ENCODE results near the gene PPP1R37.
"Not testable (repeated sequence)": the region's sequence is repeated elsewhere in the genome, so short reads cannot be mapped to it uniquely, and the experiment has no call there.

PPP1R37 gene

GRCh38 chr19:45097450-45097775 lies 4.4 kb downstream of the PPP1R37 start:
- no peak for DNase-seq

GRCh38 chr19:45097776-45098520 lies 5.0 kb downstream of the PPP1R37 start:
- no peak for DNase-seq

GRCh38 chr19:45098521-45099466 lies 5.8 kb downstream of the PPP1R37 start:
- DNase-seq, result no peak

- DNase-seq, result no peak
These were observed 6.7 kb downstream of the PPP1R37 start for GRCh38 chr19:45099467-45100191.

- DNase-seq, result no peak
These were observed 7.2 kb downstream of the PPP1R37 start for GRCh38 chr19:45100201-45100600.

GRCh38 chr19:45100846-45101252 lies 7.9 kb downstream of the PPP1R37 start:
- DNase-seq, result no peak

- DNase-seq, result no peak
These were observed 8.8 kb downstream of the PPP1R37 start for GRCh38 chr19:45101806-45102205.

GRCh38 chr19:45102481-45102880 lies 9.5 kb downstream of the PPP1R37 start:
- DNase-seq, result no peak

GRCh38 chr19:45103156-45103507 lies 10.2 kb downstream of the PPP1R37 start:
- DNase-seq, result no peak

- no peak for DNase-seq
These were observed 10.7 kb downstream of the PPP1R37 start for GRCh38 chr19:45103508-45104319.

- DNase-seq, result no peak
These were observed 11.8 kb downstream of the PPP1R37 start for GRCh38 chr19:45104658-45105349.

- DNase-seq, result not testable (repeated sequence)
These were observed 13.4 kb downstream of the PPP1R37 start for GRCh38 chr19:45106363-45106762.

- DNase-seq, result no peak
These were observed 14.7 kb downstream of the PPP1R37 start for GRCh38 chr19:45107621-45108150.

GRCh38 chr19:45110851-45111266 lies 17.9 kb downstream of the PPP1R37 start:
- DNase-seq, result no peak

- no peak for DNase-seq
These were observed 19.3 kb downstream of the PPP1R37 start for GRCh38 chr19:45112111-45112827.

GRCh38 chr19:45113628-45114027 lies 20.6 kb downstream of the PPP1R37 start:
- no peak for DNase-seq

- DNase-seq, result no peak
These were observed 21.1 kb downstream of the PPP1R37 start for GRCh38 chr19:45114116-45114515.

GRCh38 chr19:45115809-45116615 lies 23.0 kb downstream of the PPP1R37 start:
- no peak for DNase-seq

GRCh38 chr19:45117167-45117594 lies 24.2 kb downstream of the PPP1R37 start:
- DNase-seq, result peak; percentile 83

- no peak for DNase-seq
These were observed 24.7 kb downstream of the PPP1R37 start for GRCh38 chr19:45117671-45118070.

Data from activated CD8-positive, alpha-beta memory T cell treated with anti-CD3 and anti-CD28 coated beads, Interleukin-2, amount 50 U/mL, for 48 hours (primary cell).